Measurements from ENCODE around the gene NUDCD2. TPM values are rescaled to one million over a fixed set of nuclear protein-coding genes. Genes with fewer than 3 reads are reported as not detected.

NUDCD2 gene
- total and polyA plus RNA-seq, 2 donors (not counting 3 experiments of a cell fraction or from before 2014, with no cell fraction given), result 3.9 to 50.3 TPM

GRCh38 chr5:163505049-163505367 lies 45.1 kb upstream of the NUDCD2 start:
- Histone ChIP-seq H3K36me3 (ENCODE audit: control insufficient read depth in 2 of 2, extremely low read depth in 1 of 2, insufficient read depth in 2 of 2, low read length in 2 of 2) (no peaks in the 10 kb centered on the region), H3K9me3 (replicated peaks; ENCODE audit: control insufficient read depth, insufficient read depth, low read length) (no peaks in the 10 kb centered on the region), H3K27me3 (ENCODE audit: control insufficient read depth in 2 of 2, insufficient read depth in 2 of 2, low read length in 2 of 2) (no peaks in the 10 kb centered on the region), H3K4me2 (ENCODE audit: insufficient read depth, low read length) (peak overlapping the region; percentile 89), H3K27ac (ENCODE audit: insufficient read depth, low read depth, low read length) (peak overlapping the region; percentile 70), H3K79me2 (ENCODE audit: control insufficient read depth, insufficient read depth, low read length) (peaks cover 43% of the 10 kb centered on the region), H3K9ac (replicated peaks; ENCODE audit: extremely low read depth, insufficient read depth, low read length) (peak overlapping the region; percentile 84), H3K9me1 (replicated peaks; ENCODE audit: control insufficient read depth, extremely low read depth, insufficient read depth, low read length) (no peaks in the 10 kb centered on the region), H3K4me1 (ENCODE audit: control insufficient read depth, extremely low read depth, insufficient read depth, low read length) (peaks cover 36% of the 10 kb centered on the region), H4K20me1 (replicated peaks; ENCODE audit: control insufficient read depth, extremely low read depth, insufficient read depth, low read length) (no peaks in the 10 kb centered on the region), H3K4me3 (replicated peaks in 1 of 3; ENCODE audit: insufficient read depth in 1 of 3, low read depth in 1 of 3, low read length in 3 of 3) (peak overlapping the region; percentile 54 to 98 (median 59)), H2AFZ (ENCODE audit: low read depth, low read length) (no peak overlapping the region)
- dilution Hi-C loops (cut with MboI; ENCODE audit: extremely low pct_ligation_motif_present, low sequenced_read_pairs) (no loop called here), intact Hi-C loops (cut with micrococcal nuclease) (loop anchor here (1.0 to 5.0 kb wide), 7 partner anchors 44 to 697 kb away; partner anchors contain the start of gene CCNG1)
- ChIA-PET POLR2A (interaction anchor here (0.8 to 1.1 kb wide), 2 partner anchors 43 to 45 kb away, joined by 6 to 15 read pairs; partner anchors contain the start of genes HMMR and NUDCD2), CTCF (interaction anchor here (0.8 to 1.5 kb wide), 5 partner anchors 21 to 64 kb away, joined by 3 to 15 read pairs (median 4); partner anchors contain the start of genes HMMR and NUDCD2)
- FAIRE-seq, result no peak
- BruUV-seq (replicated peaks), result TSS peak; percentile 67
- TF ChIP-seq POLR2A (IDR thresholded peaks at IDR 0.05; ENCODE audit: low read depth, low read length) (no peak), JUN (IDR thresholded peaks at IDR 0.05; ENCODE audit: borderline replicate concordance, insufficient read depth, insufficient read length, low read depth) (no peak), POLR2AphosphoS5 (IDR thresholded peaks at IDR 0.05; ENCODE audit: insufficient read depth, low read depth, low read length) (no peak), EZH2 (IDR thresholded peaks at IDR 0.05; ENCODE audit: borderline replicate concordance, low read depth, low read length, severe bottlenecking) (no peak), MAX (IDR thresholded peaks at IDR 0.05; ENCODE audit: insufficient read depth, insufficient read length) (no peak), GATA2 (IDR thresholded peaks at IDR 0.05; ENCODE audit: insufficient read depth, insufficient read length, low read depth, low read length) (no peak), CTCF (IDR thresholded peaks at IDR 0.05; ENCODE audit: extremely low read depth in 1 of 2, insufficient read depth in 1 of 2, low read depth in 1 of 2, low read length in 2 of 2) (no peak), MYC (IDR thresholded peaks at IDR 0.05; ENCODE audit: low read depth, low read length) (no peak), FOS (IDR thresholded peaks at IDR 0.05; ENCODE audit: borderline replicate concordance, insufficient read depth, low read length) (no peak)
- DNase-seq (ENCODE audit: low read depth, low spot score), result no peak

All from endothelial cell of umbilical vein (primary cell).